SK-N-SH treated with all-trans-retinoic acid at 6 μM for 48 hours (cell line): Measurements from ENCODE around the gene ZCCHC17.

Experiments used
- ATAC-seq: fragments of 200-7000 bp; cut with Tn5 transposase; 3 replicates; pipeline ENCODE4 v1.9.1; 2020; ENCODE audit warnings: mild to moderate bottlenecking, moderate library complexity
- ARNTL ChIP-seq: fragments of 450-650 bp; formaldehyde crosslinking; IDR thresholded peaks from 2 replicates; pipeline ENCODE4 v1.5.0; 2020; ENCODE audit warnings: low read depth, mild to moderate bottlenecking, moderate library complexity, borderline replicate concordance
- BACH2 ChIP-seq: fragments of 250-450 bp; sonication (Bioruptor Pico); IDR thresholded peaks from 2 replicates; pipeline ENCODE4 v1.9.0; 2021; ENCODE audit warnings: mild to moderate bottlenecking, borderline replicate concordance
- CSDC2 ChIP-seq: fragments of 250-450 bp; sonication (Bioruptor Pico); IDR thresholded peaks from 2 replicates; pipeline ENCODE4 v1.5.0; 2020; ENCODE audit warnings: mild to moderate bottlenecking, moderate library complexity
- ESRRG ChIP-seq: fragments of 250-450 bp; sonication (Bioruptor Pico); IDR thresholded peaks from 2 replicates; pipeline ENCODE4 v1.6.1; 2021; ENCODE audit warnings: mild to moderate bottlenecking
- GLIS3 ChIP-seq: fragments of 250-450 bp; sonication (Bioruptor Pico); IDR thresholded peaks from 2 replicates; pipeline ENCODE4 v1.5.0; 2020; ENCODE audit warnings: mild to moderate bottlenecking, moderate library complexity
- ISL1 ChIP-seq: fragments of 250-450 bp; sonication (Bioruptor Pico); IDR thresholded peaks from 2 replicates; pipeline ENCODE4 v2.1.2; 2022; ENCODE audit warnings: mild to moderate bottlenecking, moderate library complexity
- OSR1 ChIP-seq: fragments of 250-450 bp; sonication (Bioruptor Pico); IDR thresholded peaks from 2 replicates; pipeline ENCODE4 v1.8.0; 2022; ENCODE audit warnings: moderate library complexity, mild to moderate bottlenecking, inconsistent platforms
- PPARA ChIP-seq: fragments of 250-450 bp; sonication (Bioruptor Pico); IDR thresholded peaks from 2 replicates; pipeline ENCODE4 v1.5.0; 2020; ENCODE audit warnings: mild to moderate bottlenecking, borderline replicate concordance
- RARB ChIP-seq: fragments of 250-450 bp; sonication (Bioruptor Pico); IDR thresholded peaks from 2 replicates; pipeline ENCODE4 v1.8.0; 2021; ENCODE audit warnings: mild to moderate bottlenecking, moderate library complexity
- SNAI2 ChIP-seq: fragments of 250-450 bp; sonication (Bioruptor Pico); IDR thresholded peaks from 2 replicates; pipeline ENCODE4 v1.5.0; 2020; ENCODE audit warnings: mild to moderate bottlenecking, moderate library complexity
- TOX ChIP-seq: fragments of 250-450 bp; sonication (Bioruptor Pico); IDR thresholded peaks from 2 replicates; pipeline ENCODE4 v1.8.0; 2021; ENCODE audit warnings: mild to moderate bottlenecking, moderate library complexity, borderline replicate concordance
- ZC3H10 ChIP-seq: fragments of 250-450 bp; sonication (Bioruptor Pico); IDR thresholded peaks from 2 replicates; pipeline ENCODE4 v1.5.1; 2021; ENCODE audit warnings: mild to moderate bottlenecking, moderate library complexity
- ZFP3 ChIP-seq: fragments of 250-450 bp; sonication (Bioruptor Pico); IDR thresholded peaks from 2 replicates; pipeline ENCODE4 v1.5.0; 2020; ENCODE audit warnings: mild to moderate bottlenecking, moderate library complexity
- ZFP30 ChIP-seq: fragments of 450-650 bp; formaldehyde crosslinking; IDR thresholded peaks from 2 replicates; pipeline ENCODE4 v1.5.0; 2022; ENCODE audit warnings: mild to moderate bottlenecking, moderate library complexity
- ZNF70 ChIP-seq: fragments of 450-650 bp; formaldehyde crosslinking; IDR thresholded peaks from 2 replicates; pipeline ENCODE4 v1.5.0; 2020; ENCODE audit warnings: mild to moderate bottlenecking, moderate library complexity
- ZNF8 ChIP-seq: fragments of 450-650 bp; formaldehyde crosslinking; IDR thresholded peaks from 2 replicates; pipeline ENCODE4 v1.5.0; 2020; ENCODE audit warnings: mild to moderate bottlenecking, moderate library complexity
- TF ChIP-seq, protein P1 (sequence below): fragments of 250-450 bp; sonication (Bioruptor Pico); IDR thresholded peaks from 2 replicates; pipeline ENCODE4 v1.5.0; 2020; ENCODE audit warnings: mild to moderate bottlenecking, moderate library complexity
- TF ChIP-seq, protein P2 (sequence below): fragments of 250-450 bp; sonication (Bioruptor Pico); IDR thresholded peaks from 2 replicates; pipeline ENCODE4 v1.8.0; 2020; ENCODE audit warnings: mild to moderate bottlenecking, moderate library complexity, borderline replicate concordance
- TF ChIP-seq, protein P3 (sequence below): fragments of 250-450 bp; sonication (Bioruptor Pico); IDR thresholded peaks from 2 replicates; pipeline ENCODE4 v1.8.0; 2021; ENCODE audit warnings: low read depth, mild to moderate bottlenecking, moderate library complexity, borderline replicate concordance
- TF ChIP-seq, protein P4 (sequence below): fragments of 250-450 bp; sonication (Bioruptor Pico); IDR thresholded peaks from 2 replicates; pipeline ENCODE4 v1.5.1; 2020; ENCODE audit warnings: low read depth, mild to moderate bottlenecking, moderate library complexity
- TF ChIP-seq, protein P5 (sequence below): fragments of 250-450 bp; sonication (Bioruptor Pico); IDR thresholded peaks from 2 replicates; pipeline ENCODE4 v1.5.1; 2021; ENCODE audit warnings: mild to moderate bottlenecking, moderate library complexity

The ZCCHC17 gene

DNA sequence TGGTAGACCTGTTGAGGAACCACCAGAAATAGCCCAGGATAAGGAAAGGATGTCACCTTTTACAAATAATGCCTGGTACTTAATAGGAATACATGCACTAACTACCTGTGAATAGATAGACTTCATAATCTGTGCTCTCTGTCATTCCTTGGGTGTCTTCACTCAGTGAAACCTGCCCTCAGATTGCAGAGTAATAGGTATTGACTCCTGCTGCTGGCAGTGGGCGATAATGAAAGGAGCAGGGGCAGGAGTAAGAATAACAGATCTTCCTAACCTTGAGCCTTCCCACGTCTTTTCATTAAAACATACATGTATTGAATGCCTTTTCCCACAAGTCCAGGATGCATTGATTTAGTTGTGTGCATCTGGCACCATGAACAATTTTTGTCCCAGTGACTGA, 59.6 kb downstream of the ZCCHC17 start (continued):
- TF ChIP-seq, protein P1, sequence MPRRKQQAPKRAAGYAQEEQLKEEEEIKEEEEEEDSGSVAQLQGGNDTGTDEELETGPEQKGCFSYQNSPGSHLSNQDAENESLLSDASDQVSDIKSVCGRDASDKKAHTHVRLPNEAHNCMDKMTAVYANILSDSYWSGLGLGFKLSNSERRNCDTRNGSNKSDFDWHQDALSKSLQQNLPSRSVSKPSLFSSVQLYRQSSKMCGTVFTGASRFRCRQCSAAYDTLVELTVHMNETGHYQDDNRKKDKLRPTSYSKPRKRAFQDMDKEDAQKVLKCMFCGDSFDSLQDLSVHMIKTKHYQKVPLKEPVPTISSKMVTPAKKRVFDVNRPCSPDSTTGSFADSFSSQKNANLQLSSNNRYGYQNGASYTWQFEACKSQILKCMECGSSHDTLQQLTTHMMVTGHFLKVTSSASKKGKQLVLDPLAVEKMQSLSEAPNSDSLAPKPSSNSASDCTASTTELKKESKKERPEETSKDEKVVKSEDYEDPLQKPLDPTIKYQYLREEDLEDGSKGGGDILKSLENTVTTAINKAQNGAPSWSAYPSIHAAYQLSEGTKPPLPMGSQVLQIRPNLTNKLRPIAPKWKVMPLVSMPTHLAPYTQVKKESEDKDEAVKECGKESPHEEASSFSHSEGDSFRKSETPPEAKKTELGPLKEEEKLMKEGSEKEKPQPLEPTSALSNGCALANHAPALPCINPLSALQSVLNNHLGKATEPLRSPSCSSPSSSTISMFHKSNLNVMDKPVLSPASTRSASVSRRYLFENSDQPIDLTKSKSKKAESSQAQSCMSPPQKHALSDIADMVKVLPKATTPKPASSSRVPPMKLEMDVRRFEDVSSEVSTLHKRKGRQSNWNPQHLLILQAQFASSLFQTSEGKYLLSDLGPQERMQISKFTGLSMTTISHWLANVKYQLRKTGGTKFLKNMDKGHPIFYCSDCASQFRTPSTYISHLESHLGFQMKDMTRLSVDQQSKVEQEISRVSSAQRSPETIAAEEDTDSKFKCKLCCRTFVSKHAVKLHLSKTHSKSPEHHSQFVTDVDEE (CRISPR knock-in tag), result no peak
- no peak for TF ChIP-seq OSR1 (CRISPR knock-in tag)
- TF ChIP-seq ARNTL (CRISPR knock-in tag), result no peak
- TF ChIP-seq ZNF70 (CRISPR knock-in tag), result no peak
- TF ChIP-seq ZFP30 (CRISPR knock-in tag), result no peak
- no peak for TF ChIP-seq TOX
- TF ChIP-seq ISL1 (CRISPR knock-in tag), result no peak
- no peak for TF ChIP-seq BACH2 (CRISPR knock-in tag)

DNA sequence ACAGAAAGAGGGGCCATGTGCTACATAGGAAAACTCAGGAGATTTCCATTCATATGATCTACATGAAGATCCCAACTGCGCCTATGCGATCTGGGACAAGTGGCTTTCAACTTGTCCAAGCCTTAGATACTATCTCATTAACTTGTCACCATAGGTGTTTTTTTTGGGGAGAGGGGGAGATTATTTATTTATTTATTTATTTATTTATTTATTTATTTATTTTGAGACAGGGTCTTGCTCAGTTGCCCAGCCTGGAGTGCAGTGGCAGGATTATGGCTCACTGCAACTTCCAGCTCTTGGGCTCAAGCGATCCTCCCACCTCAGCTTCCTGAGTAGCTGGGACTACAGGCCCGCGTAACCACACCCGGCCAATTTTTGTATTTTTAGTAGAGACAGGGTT, 64.8 kb downstream of the ZCCHC17 start:
- TF ChIP-seq, protein P2, sequence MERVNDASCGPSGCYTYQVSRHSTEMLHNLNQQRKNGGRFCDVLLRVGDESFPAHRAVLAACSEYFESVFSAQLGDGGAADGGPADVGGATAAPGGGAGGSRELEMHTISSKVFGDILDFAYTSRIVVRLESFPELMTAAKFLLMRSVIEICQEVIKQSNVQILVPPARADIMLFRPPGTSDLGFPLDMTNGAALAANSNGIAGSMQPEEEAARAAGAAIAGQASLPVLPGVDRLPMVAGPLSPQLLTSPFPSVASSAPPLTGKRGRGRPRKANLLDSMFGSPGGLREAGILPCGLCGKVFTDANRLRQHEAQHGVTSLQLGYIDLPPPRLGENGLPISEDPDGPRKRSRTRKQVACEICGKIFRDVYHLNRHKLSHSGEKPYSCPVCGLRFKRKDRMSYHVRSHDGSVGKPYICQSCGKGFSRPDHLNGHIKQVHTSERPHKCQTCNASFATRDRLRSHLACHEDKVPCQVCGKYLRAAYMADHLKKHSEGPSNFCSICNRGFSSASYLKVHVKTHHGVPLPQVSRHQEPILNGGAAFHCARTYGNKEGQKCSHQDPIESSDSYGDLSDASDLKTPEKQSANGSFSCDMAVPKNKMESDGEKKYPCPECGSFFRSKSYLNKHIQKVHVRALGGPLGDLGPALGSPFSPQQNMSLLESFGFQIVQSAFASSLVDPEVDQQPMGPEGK (CRISPR knock-in tag), result no peak
- TF ChIP-seq SNAI2 (CRISPR knock-in tag) (no peak), ISL1 (CRISPR knock-in tag) (no peak), ZNF70 (CRISPR knock-in tag) (no peak), RARB (CRISPR knock-in tag) (no peak), ARNTL (CRISPR knock-in tag) (no peak), BACH2 (CRISPR knock-in tag) (no peak)
- ATAC-seq, result no peak

DNA sequence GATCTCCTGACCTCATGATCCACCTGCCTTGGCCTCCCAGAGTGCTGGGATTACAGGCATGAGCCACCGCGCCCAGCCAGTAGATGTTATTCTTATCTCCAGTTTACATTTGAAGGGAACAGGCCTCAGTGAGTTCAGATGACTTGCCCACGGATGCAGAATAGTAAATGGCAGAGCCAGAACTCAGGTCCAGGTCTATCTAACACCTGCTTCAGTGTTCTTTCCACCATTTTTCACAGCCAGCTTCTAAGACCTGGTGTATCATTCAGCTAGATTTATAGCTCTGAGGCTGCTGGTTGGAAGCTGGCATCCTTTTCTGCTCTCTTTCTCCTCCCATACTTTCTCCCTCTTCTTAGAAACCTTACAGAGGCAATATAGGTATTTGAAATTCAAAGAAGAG, 65.2 kb downstream of the ZCCHC17 start:
- ATAC-seq, result no peak
- no peak for TF ChIP-seq ZFP30 (CRISPR knock-in tag)
- TF ChIP-seq, protein P3, sequence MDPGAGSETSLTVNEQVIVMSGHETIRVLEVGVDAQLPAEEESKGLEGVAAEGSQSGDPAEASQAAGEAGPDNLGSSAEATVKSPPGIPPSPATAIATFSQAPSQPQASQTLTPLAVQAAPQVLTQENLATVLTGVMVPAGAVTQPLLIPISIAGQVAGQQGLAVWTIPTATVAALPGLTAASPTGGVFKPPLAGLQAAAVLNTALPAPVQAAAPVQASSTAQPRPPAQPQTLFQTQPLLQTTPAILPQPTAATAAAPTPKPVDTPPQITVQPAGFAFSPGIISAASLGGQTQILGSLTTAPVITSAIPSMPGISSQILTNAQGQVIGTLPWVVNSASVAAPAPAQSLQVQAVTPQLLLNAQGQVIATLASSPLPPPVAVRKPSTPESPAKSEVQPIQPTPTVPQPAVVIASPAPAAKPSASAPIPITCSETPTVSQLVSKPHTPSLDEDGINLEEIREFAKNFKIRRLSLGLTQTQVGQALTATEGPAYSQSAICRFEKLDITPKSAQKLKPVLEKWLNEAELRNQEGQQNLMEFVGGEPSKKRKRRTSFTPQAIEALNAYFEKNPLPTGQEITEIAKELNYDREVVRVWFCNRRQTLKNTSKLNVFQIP (CRISPR knock-in tag), result no peak
- no peak for TF ChIP-seq ZC3H10 (CRISPR knock-in tag)
- no peak for TF ChIP-seq CSDC2 (CRISPR knock-in tag)
- TF ChIP-seq, protein P2 (CRISPR knock-in tag), result no peak
- no peak for TF ChIP-seq GLIS3
- no peak for TF ChIP-seq RARB (CRISPR knock-in tag)
- TF ChIP-seq ZNF8 (CRISPR knock-in tag), result no peak
- no peak for TF ChIP-seq ZNF70 (CRISPR knock-in tag)
- no peak for TF ChIP-seq ESRRG (CRISPR knock-in tag)
- TF ChIP-seq, protein P1 (CRISPR knock-in tag), result no peak
- TF ChIP-seq, protein P4, sequence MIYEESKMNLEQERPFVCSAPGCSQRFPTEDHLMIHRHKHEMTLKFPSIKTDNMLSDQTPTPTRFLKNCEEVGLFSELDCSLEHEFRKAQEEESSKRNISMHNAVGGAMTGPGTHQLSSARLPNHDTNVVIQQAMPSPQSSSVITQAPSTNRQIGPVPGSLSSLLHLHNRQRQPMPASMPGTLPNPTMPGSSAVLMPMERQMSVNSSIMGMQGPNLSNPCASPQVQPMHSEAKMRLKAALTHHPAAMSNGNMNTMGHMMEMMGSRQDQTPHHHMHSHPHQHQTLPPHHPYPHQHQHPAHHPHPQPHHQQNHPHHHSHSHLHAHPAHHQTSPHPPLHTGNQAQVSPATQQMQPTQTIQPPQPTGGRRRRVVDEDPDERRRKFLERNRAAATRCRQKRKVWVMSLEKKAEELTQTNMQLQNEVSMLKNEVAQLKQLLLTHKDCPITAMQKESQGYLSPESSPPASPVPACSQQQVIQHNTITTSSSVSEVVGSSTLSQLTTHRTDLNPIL, result no peak
- no peak for TF ChIP-seq ISL1 (CRISPR knock-in tag)
- TF ChIP-seq PPARA (CRISPR knock-in tag), result no peak
- TF ChIP-seq ZFP3, result no peak
- no peak for TF ChIP-seq ARNTL (CRISPR knock-in tag)
- TF ChIP-seq TOX, result no peak
- TF ChIP-seq, protein P5, sequence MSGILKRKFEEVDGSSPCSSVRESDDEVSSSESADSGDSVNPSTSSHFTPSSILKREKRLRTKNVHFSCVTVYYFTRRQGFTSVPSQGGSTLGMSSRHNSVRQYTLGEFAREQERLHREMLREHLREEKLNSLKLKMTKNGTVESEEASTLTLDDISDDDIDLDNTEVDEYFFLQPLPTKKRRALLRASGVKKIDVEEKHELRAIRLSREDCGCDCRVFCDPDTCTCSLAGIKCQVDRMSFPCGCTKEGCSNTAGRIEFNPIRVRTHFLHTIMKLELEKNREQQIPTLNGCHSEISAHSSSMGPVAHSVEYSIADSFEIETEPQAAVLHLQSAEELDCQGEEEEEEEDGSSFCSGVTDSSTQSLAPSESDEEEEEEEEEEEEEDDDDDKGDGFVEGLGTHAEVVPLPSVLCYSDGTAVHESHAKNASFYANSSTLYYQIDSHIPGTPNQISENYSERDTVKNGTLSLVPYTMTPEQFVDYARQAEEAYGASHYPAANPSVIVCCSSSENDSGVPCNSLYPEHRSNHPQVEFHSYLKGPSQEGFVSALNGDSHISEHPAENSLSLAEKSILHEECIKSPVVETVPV, result no peak
